ENCODE results near the gene PLXNA4. TPM values are rescaled to one million over a fixed set of nuclear protein-coding genes. Genes with fewer than 3 reads are reported as not detected.

The PLXNA4 gene
- total and polyA plus RNA-seq, 2 experiments from 2014 or later = 7.3 to 33.3 TPM

GRCh38 chr7:132564849-132565248 is 11.4 kb downstream of the PLXNA4 start:
- no peaks in the 10 kb centered on the region for H3K36me3 ChIP-seq
- TF ChIP-seq CTCF (IDR thresholded peaks at IDR 0.05; ENCODE audit: low read depth, low read length) = no peak
- H3K4me3 ChIP-seq = no peak overlapping the region
- no peaks in the 10 kb centered on the region for H3K9me3 ChIP-seq (ENCODE audit: low read depth)
- peaks cover 77% of the 10 kb centered on the region for H3K27me3 ChIP-seq
- no peak for DNase-seq (ENCODE audit: low read depth in 1 of 2, low spot score in 1 of 2)
- H3K27ac ChIP-seq = no peak overlapping the region
- H3K4me1 ChIP-seq (ENCODE audit: low read depth) = no peaks in the 10 kb centered on the region

- Histone ChIP-seq H3K9me3 (ENCODE audit: low read depth) (no peaks in the 10 kb centered on the region), H3K27me3 (peaks cover 73% of the 10 kb centered on the region), H3K27ac (no peak overlapping the region), H3K4me3 (no peak overlapping the region), H3K4me1 (ENCODE audit: low read depth) (no peaks in the 10 kb centered on the region), H3K36me3 (no peaks in the 10 kb centered on the region)
- no peak for TF ChIP-seq CTCF (IDR thresholded peaks at IDR 0.05; ENCODE audit: low read depth, low read length)
- DNase-seq (ENCODE audit: low read depth in 1 of 2, low spot score in 1 of 2) = no peak
Observed at GRCh38 chr7:132564090-132564489, 12.2 kb downstream of the PLXNA4 start.

- Histone ChIP-seq H3K27me3 (peaks cover 61% of the 10 kb centered on the region), H3K9me3 (ENCODE audit: low read depth) (no peaks in the 10 kb centered on the region), H3K36me3 (no peaks in the 10 kb centered on the region), H3K4me3 (no peak overlapping the region), H3K27ac (no peak overlapping the region), H3K4me1 (ENCODE audit: low read depth) (no peaks in the 10 kb centered on the region)
- TF ChIP-seq CTCF (IDR thresholded peaks at IDR 0.05; ENCODE audit: low read depth, low read length) = no peak
- no peak for DNase-seq (ENCODE audit: low read depth in 1 of 2, low spot score in 1 of 2)
Observed at GRCh38 chr7:132562690-132563089, 13.6 kb downstream of the PLXNA4 start.

- H3K9me3 ChIP-seq (ENCODE audit: low read depth) = no peaks in the 10 kb centered on the region
- TF ChIP-seq CTCF (IDR thresholded peaks at IDR 0.05; ENCODE audit: low read depth, low read length) = no peak
- H3K27me3 ChIP-seq = peaks cover 55% of the 10 kb centered on the region
- no peaks in the 10 kb centered on the region for H3K36me3 ChIP-seq
- H3K4me3 ChIP-seq = no peak overlapping the region
- H3K4me1 ChIP-seq (ENCODE audit: low read depth) = no peaks in the 10 kb centered on the region
- no peak overlapping the region for H3K27ac ChIP-seq
- DNase-seq (ENCODE audit: low read depth in 1 of 2, low spot score in 1 of 2) = no peak
Observed at GRCh38 chr7:132561763-132562162, 14.5 kb downstream of the PLXNA4 start.

- Histone ChIP-seq H3K4me1 (ENCODE audit: low read depth) (no peaks in the 10 kb centered on the region), H3K36me3 (no peaks in the 10 kb centered on the region), H3K27me3 (peaks cover 52% of the 10 kb centered on the region), H3K9me3 (ENCODE audit: low read depth) (no peaks in the 10 kb centered on the region), H3K27ac (no peak overlapping the region), H3K4me3 (no peak overlapping the region)
- TF ChIP-seq CTCF (IDR thresholded peaks at IDR 0.05; ENCODE audit: low read depth, low read length) = no peak
- no peak for DNase-seq (ENCODE audit: low read depth in 1 of 2, low spot score in 1 of 2)
Observed at GRCh38 chr7:132560825-132561529, 15.3 kb downstream of the PLXNA4 start.
